IPS DF 19.7 (cell line): ENCODE data around the gene PLA2G4B.

Source experiments
- DNase-seq: peaks from one replicate; pipeline ENCODE4 v3.0.0-alpha.2; 2013; ENCODE audit warnings: low read depth, low spot score

Gene PLA2G4B

GRCh38 chr15:41885841-41886240 lies 47.2 kb downstream of the PLA2G4B start:
- no peak for DNase-seq

GRCh38 chr15:41886741-41887140 lies 48.1 kb downstream of the PLA2G4B start:
- DNase-seq: no peak

- no peak for DNase-seq
Measured at GRCh38 chr15:41887161-41887560, 48.5 kb downstream of the PLA2G4B start.

GRCh38 chr15:41887893-41888292 lies 49.2 kb downstream of the PLA2G4B start:
- no peak for DNase-seq

GRCh38 chr15:41888662-41889253 lies 50.1 kb downstream of the PLA2G4B start:
- DNase-seq: no peak

- DNase-seq: no peak
Measured at GRCh38 chr15:41890050-41890690, 51.5 kb downstream of the PLA2G4B start.

- no peak for DNase-seq
Measured at GRCh38 chr15:41891226-41891625, 52.6 kb downstream of the PLA2G4B start.

GRCh38 chr15:41891946-41892345 lies 53.3 kb downstream of the PLA2G4B start:
- DNase-seq: no peak

GRCh38 chr15:41892621-41893421 lies 54.2 kb downstream of the PLA2G4B start:
- DNase-seq: no peak

- no peak for DNase-seq
Measured at GRCh38 chr15:41893422-41894250, 55.0 kb downstream of the PLA2G4B start, which contains the start of gene SPTBN5. Gene SPTBN5, minus strand, starts transcription at chr15:41894053. Its CDS starts 556 bp downstream, at chr15:41893497.

- no peak for DNase-seq
Measured at GRCh38 chr15:41894251-41894790, 55.7 kb downstream of the PLA2G4B start.

- DNase-seq: no peak
Measured at GRCh38 chr15:41894791-41895463, 56.3 kb downstream of the PLA2G4B start.

- DNase-seq: no peak
Measured at GRCh38 chr15:41895491-41895890, 56.8 kb downstream of the PLA2G4B start.

- no peak for DNase-seq
Measured at GRCh38 chr15:41895957-41896356, 57.3 kb downstream of the PLA2G4B start.

- DNase-seq: no peak
Measured at GRCh38 chr15:41896566-41896965, 57.9 kb downstream of the PLA2G4B start.

- no peak for DNase-seq
Measured at GRCh38 chr15:41897363-41897799, 58.7 kb downstream of the PLA2G4B start.
